Neutrophil (primary cell): ENCODE results near the gene LPIN1.

Experiments
- H3K27ac ChIP-seq: fragments of 200-600 bp; sonication (generic); 2 replicates; pipeline ENCODE4 v1.5.1; 2016; ENCODE audit warnings: mild to moderate bottlenecking, moderate library complexity
- H3K27me3 ChIP-seq: fragments of 200-600 bp; sonication (generic); 2 replicates; pipeline ENCODE4 v1.6.0; 2016; ENCODE audit warnings: mild to moderate bottlenecking
- H3K36me3 ChIP-seq: fragments of 200-600 bp; sonication (generic); 2 replicates; pipeline ENCODE4 v1.5.1; 2017
- H3K4me1 ChIP-seq, 2 experiments: fragments of 200-600 bp in 1 of 2; sonication (generic) in 1 of 2; 1 replicate in 1 of 2; 2 replicates in 1 of 2; pipeline versions ENCODE4 v1.5.1 to v1.6.1; 2013 to 2016; ENCODE audit warnings: low read depth in 1 of 2, low read length in 1 of 2, mild to moderate bottlenecking in 1 of 2, moderate library complexity in 1 of 2; ENCODE audit not compliant: control insufficient read depth in 1 of 2, insufficient read depth in 1 of 2
- H3K4me3 ChIP-seq, 2 experiments: fragments of 200-600 bp in 1 of 2; sonication (generic) in 1 of 2; 1 replicate in 1 of 2; 2 replicates in 1 of 2; pipeline ENCODE4 v1.5.1; 2013 to 2016; ENCODE audit warnings: low read depth in 1 of 2, low read length in 1 of 2, mild to moderate bottlenecking in 1 of 2, moderate library complexity in 1 of 2
- H3K9me3 ChIP-seq: fragments of 200-600 bp; sonication (generic); 2 replicates; pipeline ENCODE4 v1.5.1; 2016
- TF ChIP-seq, protein P1 (sequence below): fragments of 200-600 bp; sonication (generic); IDR thresholded peaks from 2 replicates; pipeline ENCODE4 v1.5.1; 2016; ENCODE audit warnings: antibody characterized with exemption

LPIN1 gene

DNA sequence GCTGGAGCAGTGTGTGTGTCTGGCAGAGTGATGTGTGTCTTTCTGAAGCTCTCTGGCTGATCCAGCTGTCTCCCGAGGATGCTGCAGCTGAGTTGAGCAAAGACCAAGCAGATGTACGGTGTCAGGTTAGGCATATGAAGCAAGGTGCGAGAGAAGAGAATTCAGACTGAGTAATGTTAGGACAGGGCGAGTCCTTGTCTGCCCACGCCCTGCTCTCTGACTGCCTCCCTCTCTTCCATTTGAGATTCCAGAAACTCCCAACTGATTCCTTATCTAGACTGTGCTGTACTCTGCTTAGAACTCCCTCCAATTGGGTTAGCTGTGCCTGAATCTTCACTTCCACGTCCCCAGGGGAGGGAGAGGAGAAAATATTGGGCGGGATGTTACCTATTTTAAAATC is 25.7 kb upstream of the LPIN1 start:
- Histone ChIP-seq H3K4me3 (no peak overlapping the region), H3K36me3 (no peaks in the 10 kb centered on the region), H3K4me1 (no peaks in the 10 kb centered on the region), H3K9me3 (no peaks in the 10 kb centered on the region), H3K27ac (no peak overlapping the region), H3K27me3 (peaks cover 21% of the 10 kb centered on the region)
- TF ChIP-seq, protein P1, sequence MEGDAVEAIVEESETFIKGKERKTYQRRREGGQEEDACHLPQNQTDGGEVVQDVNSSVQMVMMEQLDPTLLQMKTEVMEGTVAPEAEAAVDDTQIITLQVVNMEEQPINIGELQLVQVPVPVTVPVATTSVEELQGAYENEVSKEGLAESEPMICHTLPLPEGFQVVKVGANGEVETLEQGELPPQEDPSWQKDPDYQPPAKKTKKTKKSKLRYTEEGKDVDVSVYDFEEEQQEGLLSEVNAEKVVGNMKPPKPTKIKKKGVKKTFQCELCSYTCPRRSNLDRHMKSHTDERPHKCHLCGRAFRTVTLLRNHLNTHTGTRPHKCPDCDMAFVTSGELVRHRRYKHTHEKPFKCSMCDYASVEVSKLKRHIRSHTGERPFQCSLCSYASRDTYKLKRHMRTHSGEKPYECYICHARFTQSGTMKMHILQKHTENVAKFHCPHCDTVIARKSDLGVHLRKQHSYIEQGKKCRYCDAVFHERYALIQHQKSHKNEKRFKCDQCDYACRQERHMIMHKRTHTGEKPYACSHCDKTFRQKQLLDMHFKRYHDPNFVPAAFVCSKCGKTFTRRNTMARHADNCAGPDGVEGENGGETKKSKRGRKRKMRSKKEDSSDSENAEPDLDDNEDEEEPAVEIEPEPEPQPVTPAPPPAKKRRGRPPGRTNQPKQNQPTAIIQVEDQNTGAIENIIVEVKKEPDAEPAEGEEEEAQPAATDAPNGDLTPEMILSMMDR, result no peak

GRCh38 chr2:11722292-11723060 is 24.0 kb upstream of the LPIN1 start:
- no peak overlapping the region for H3K4me3 ChIP-seq
- no peaks in the 10 kb centered on the region for H3K9me3 ChIP-seq
- no peaks in the 10 kb centered on the region for H3K4me1 ChIP-seq
- H3K36me3 ChIP-seq, result no peaks in the 10 kb centered on the region
- no peak overlapping the region for H3K27ac ChIP-seq
- TF ChIP-seq, protein P1, result no peak
- peaks cover 21% of the 10 kb centered on the region for H3K27me3 ChIP-seq

GRCh38 chr2:11723061-11723371 is 23.4 kb upstream of the LPIN1 start:
- Histone ChIP-seq H3K4me1 (no peaks in the 10 kb centered on the region), H3K36me3 (no peaks in the 10 kb centered on the region), H3K27me3 (peaks cover 21% of the 10 kb centered on the region), H3K9me3 (no peaks in the 10 kb centered on the region), H3K4me3 (no peak overlapping the region), H3K27ac (no peak overlapping the region)
- TF ChIP-seq, protein P1, result no peak

DNA sequence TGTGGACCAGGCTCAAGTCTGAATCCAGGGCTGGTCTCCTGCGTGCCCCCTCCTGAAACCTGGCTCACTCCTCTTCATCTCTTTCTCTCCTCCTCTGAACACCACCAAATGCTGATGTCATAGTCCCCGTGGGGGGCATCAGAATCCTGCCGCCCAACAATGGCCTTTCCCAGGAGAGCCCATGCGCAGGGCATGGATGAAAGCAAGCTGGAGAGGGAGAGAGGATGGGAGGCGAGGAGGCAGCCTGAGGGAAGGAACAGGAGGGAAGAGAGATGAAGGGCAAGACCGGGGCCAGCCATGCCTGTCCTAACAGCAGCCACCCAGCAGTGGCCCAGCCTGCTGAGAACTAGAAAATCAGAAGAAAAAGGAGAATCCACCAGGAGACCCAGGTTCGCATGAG is 22.3 kb upstream of the LPIN1 start:
- TF ChIP-seq, protein P1, result no peak
- Histone ChIP-seq H3K9me3 (no peaks in the 10 kb centered on the region), H3K27me3 (peaks cover 12% of the 10 kb centered on the region), H3K4me3 (no peak overlapping the region), H3K27ac (no peak overlapping the region), H3K36me3 (no peaks in the 10 kb centered on the region), H3K4me1 (no peaks in the 10 kb centered on the region)

GRCh38 chr2:11726384-11726783 is 20.0 kb upstream of the LPIN1 start:
- TF ChIP-seq, protein P1, result no peak
- Histone ChIP-seq H3K4me3 (no peak overlapping the region), H3K27ac (no peak overlapping the region), H3K4me1 (peaks cover 0 to 6% of the 10 kb centered on the region in 2 experiments), H3K36me3 (no peaks in the 10 kb centered on the region), H3K27me3 (no peaks in the 10 kb centered on the region), H3K9me3 (no peaks in the 10 kb centered on the region)
